ENCODE results near the gene C2CD4A. TPM values are rescaled to one million over a fixed set of nuclear protein-coding genes. Genes with fewer than 3 reads are reported as not detected.

The C2CD4A gene
- total RNA-seq, 2 donors from 2014 or later: 0.46 to 1.8 TPM

DNA sequence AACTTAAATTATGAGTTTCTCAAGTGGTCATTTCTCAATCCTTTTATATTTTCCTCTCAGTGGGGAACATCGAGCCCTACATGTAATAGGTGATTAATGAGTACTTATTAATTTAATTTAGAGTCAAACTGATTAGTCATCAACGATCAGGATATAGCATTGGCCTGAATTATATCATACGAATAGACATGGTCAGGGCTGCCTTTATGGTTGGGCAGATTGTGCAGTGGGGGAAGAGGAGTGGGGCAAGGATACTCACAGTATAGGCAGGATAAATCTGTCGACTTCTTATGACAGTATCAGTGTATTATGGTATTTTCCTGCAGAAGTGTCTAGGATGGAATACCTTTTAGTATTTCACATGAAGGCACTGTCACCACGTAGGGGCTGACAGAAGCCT lies 27.0 kb downstream of the C2CD4A start:
- Mint-ChIP-seq H3K36me3 (ENCODE audit: insufficient read depth in 2 of 2) (no peaks in the 10 kb centered on the region), H3K4me1 (ENCODE audit: low read depth) (no peaks in the 10 kb centered on the region), H3K4me3 (no peak overlapping the region), H3K9me3 (no peaks in the 10 kb centered on the region), H3K27ac (no peak overlapping the region), H3K27me3 (ENCODE audit: low read depth) (peaks cover 19% of the 10 kb centered on the region)
- DNase-seq (no peak), ATAC-seq (replicated peaks in 1 of 2) (no peak)

- Mint-ChIP-seq H3K27ac (no peak overlapping the region), H3K36me3 (ENCODE audit: insufficient read depth in 2 of 2) (no peaks in the 10 kb centered on the region)
- no peak for ATAC-seq (replicated peaks in 1 of 2)
Observed at GRCh38 chr15:62094388-62094787, 27.6 kb downstream of the C2CD4A start.

GRCh38 chr15:62099094-62099601 lies 32.4 kb downstream of the C2CD4A start:
- Mint-ChIP-seq H3K4me3 (no peak overlapping the region), H3K27me3 (ENCODE audit: low read depth) (peaks cover 24% of the 10 kb centered on the region), H3K27ac (no peak overlapping the region), H3K4me1 (ENCODE audit: low read depth) (no peaks in the 10 kb centered on the region), H3K9me3 (no peaks in the 10 kb centered on the region), H3K36me3 (ENCODE audit: insufficient read depth in 2 of 2) (no peaks in the 10 kb centered on the region)
- peak in 1 of 2 donors; percentile 54 for ATAC-seq (replicated peaks in 1 of 2)
- no peak for DNase-seq

More at GRCh38 chr15:62094388-62094787, 27.6 kb downstream of the C2CD4A start:
- H3K27me3 Mint-ChIP-seq (ENCODE audit: low read depth): peaks cover 17% of the 10 kb centered on the region
- H3K4me3 Mint-ChIP-seq: no peak overlapping the region
- no peak for DNase-seq
- no peaks in the 10 kb centered on the region for H3K4me1 Mint-ChIP-seq (ENCODE audit: low read depth)
- H3K9me3 Mint-ChIP-seq: no peaks in the 10 kb centered on the region

GRCh38 chr15:62103431-62103830 lies 36.7 kb downstream of the C2CD4A start:
- peaks cover 7% of the 10 kb centered on the region for H3K27me3 Mint-ChIP-seq (ENCODE audit: low read depth)
- no peaks in the 10 kb centered on the region for H3K36me3 Mint-ChIP-seq (ENCODE audit: insufficient read depth in 2 of 2)
- H3K9me3 Mint-ChIP-seq: no peaks in the 10 kb centered on the region
- no peaks in the 10 kb centered on the region for H3K4me1 Mint-ChIP-seq (ENCODE audit: low read depth)
- no peak for ATAC-seq (replicated peaks in 1 of 2)
- H3K27ac Mint-ChIP-seq: no peak overlapping the region
- no peak for DNase-seq
- H3K4me3 Mint-ChIP-seq: no peak overlapping the region

DNA sequence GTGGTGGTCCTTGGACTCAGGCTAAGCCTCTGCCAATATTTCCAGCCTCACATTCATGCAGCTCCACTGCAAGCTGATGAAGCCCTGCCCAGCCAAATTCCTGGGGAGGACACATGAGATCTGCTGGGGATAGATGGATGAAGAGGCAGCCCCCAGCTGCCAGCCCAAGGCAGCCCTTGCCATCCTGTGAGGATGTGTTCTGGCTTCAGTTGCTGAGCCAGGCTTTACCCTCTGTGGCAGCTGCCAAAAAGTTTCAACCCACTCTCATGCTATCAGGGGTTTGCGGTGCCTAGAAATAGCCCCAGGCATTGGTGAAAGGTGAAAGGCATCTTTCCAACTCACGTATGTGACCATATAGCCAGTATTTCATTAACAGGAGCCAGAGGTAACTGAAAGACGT lies 37.6 kb downstream of the C2CD4A start:
- DNase-seq (no peak), ATAC-seq (replicated peaks in 1 of 2) (no peak)
- Mint-ChIP-seq H3K9me3 (no peaks in the 10 kb centered on the region), H3K4me1 (ENCODE audit: low read depth) (no peaks in the 10 kb centered on the region), H3K4me3 (no peak overlapping the region), H3K27ac (no peak overlapping the region), H3K36me3 (ENCODE audit: insufficient read depth in 2 of 2) (no peaks in the 10 kb centered on the region), H3K27me3 (ENCODE audit: low read depth) (peaks cover 6% of the 10 kb centered on the region)

DNA sequence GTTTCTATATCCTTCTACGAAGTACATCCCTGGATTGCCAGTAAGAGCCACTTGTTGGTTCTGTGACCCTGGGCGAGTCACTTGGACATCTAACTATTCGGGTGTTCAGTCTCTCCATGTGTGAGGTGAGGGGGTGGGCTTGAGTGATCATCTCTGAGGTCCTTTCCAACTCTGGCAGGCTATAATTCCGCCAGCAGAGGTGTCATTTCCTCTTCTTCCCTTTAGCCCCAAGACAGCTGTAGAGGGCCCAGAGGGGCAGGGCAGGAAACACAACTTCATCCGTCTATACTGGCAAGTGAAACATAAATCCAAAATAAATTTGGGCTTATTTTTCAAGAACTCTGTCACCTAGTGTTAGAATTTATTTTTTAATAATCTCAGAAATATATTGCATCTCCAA lies 38.1 kb downstream of the C2CD4A start:
- Mint-ChIP-seq H3K4me3 (no peak overlapping the region), H3K27ac (no peak overlapping the region), H3K27me3 (ENCODE audit: low read depth) (peaks cover 6% of the 10 kb centered on the region), H3K9me3 (no peaks in the 10 kb centered on the region), H3K4me1 (ENCODE audit: low read depth) (peaks cover under 1% of the 10 kb centered on the region), H3K36me3 (ENCODE audit: insufficient read depth in 2 of 2) (no peaks in the 10 kb centered on the region)
- ATAC-seq (replicated peaks in 1 of 2) (no peak), DNase-seq (no peak)

GRCh38 chr15:62105266-62105665 lies 38.5 kb downstream of the C2CD4A start:
- Mint-ChIP-seq H3K27ac (no peak overlapping the region), H3K9me3 (no peaks in the 10 kb centered on the region), H3K36me3 (ENCODE audit: insufficient read depth in 2 of 2) (no peaks in the 10 kb centered on the region), H3K4me1 (ENCODE audit: low read depth) (peaks cover 5% of the 10 kb centered on the region), H3K4me3 (no peak overlapping the region), H3K27me3 (ENCODE audit: low read depth) (peaks cover 6% of the 10 kb centered on the region)
- no peak for ATAC-seq (replicated peaks in 1 of 2)
- DNase-seq: no peak

- no peak overlapping the region for H3K27ac Mint-ChIP-seq
- DNase-seq (no peak), ATAC-seq (replicated peaks in 1 of 2) (no peak)
- H3K9me3 Mint-ChIP-seq: no peaks in the 10 kb centered on the region
- peaks cover 13% of the 10 kb centered on the region for H3K4me1 Mint-ChIP-seq (ENCODE audit: low read depth)
- H3K27me3 Mint-ChIP-seq (ENCODE audit: low read depth): peaks cover 6% of the 10 kb centered on the region
- no peak overlapping the region for H3K4me3 Mint-ChIP-seq
- no peaks in the 10 kb centered on the region for H3K36me3 Mint-ChIP-seq (ENCODE audit: insufficient read depth in 2 of 2)
Observed at GRCh38 chr15:62106096-62106495, 39.3 kb downstream of the C2CD4A start.

DNA sequence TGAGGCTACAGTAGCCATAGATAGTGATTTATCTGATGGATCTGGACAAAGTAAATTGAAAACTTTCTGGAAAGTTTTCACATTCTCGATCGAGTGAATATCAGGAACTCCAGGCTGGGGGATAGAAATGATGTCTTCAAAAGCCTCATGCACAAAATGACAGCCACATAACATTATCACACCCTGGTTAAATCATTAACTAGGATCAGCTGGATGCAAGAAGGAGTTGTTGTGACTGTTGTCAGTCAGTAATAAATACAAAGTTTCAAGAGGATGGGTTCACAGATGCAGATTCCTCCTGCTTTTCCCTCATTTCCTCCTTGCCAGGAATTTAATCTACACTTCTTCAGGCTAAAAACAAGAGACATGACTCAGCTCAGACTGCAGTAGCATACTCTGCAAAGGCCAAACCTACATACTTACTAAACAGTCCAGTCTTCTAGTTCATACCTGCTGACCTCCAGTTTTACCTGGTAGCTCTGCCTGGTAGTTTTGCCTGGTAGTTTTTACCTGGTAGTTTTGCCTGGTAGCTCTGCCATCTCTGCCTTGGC lies 40.9 kb downstream of the C2CD4A start:
- no peaks in the 10 kb centered on the region for H3K36me3 Mint-ChIP-seq (ENCODE audit: insufficient read depth in 2 of 2)
- no peak for DNase-seq
- no peaks in the 10 kb centered on the region for H3K9me3 Mint-ChIP-seq
- H3K4me3 Mint-ChIP-seq: no peak overlapping the region
- H3K4me1 Mint-ChIP-seq (ENCODE audit: low read depth): peaks cover 15% of the 10 kb centered on the region
- no peak for ATAC-seq (replicated peaks in 1 of 2)
- H3K27ac Mint-ChIP-seq: no peak overlapping the region
- peaks cover 8% of the 10 kb centered on the region for H3K27me3 Mint-ChIP-seq (ENCODE audit: low read depth)

DNA sequence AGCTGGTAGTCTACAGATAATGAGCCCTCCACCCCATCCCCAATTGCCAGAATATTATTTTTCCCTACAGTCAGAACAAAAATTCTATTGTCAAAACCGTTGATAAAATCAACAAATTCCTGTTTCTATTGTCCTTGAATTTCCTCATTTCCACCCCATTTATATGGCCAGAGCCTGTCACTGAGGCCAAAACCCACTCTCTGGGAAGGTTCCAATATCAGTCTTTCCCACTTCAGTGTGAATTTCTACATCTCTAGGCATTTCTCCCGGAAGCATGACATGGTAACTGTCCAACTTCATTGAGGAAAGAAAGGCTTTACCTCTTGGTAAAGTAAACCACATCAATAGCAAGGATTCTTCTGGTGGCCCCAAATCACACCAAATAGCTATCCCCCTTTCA lies 41.6 kb downstream of the C2CD4A start:
- Mint-ChIP-seq H3K27ac (no peak overlapping the region), H3K4me3 (no peak overlapping the region), H3K27me3 (ENCODE audit: low read depth) (peaks cover 12% of the 10 kb centered on the region), H3K9me3 (no peaks in the 10 kb centered on the region), H3K36me3 (ENCODE audit: insufficient read depth in 2 of 2) (no peaks in the 10 kb centered on the region), H3K4me1 (ENCODE audit: low read depth) (peaks cover 15% of the 10 kb centered on the region)
- DNase-seq (no peak), ATAC-seq (replicated peaks in 1 of 2) (no peak)

GRCh38 chr15:62109437-62109836 lies 42.7 kb downstream of the C2CD4A start:
- H3K27me3 Mint-ChIP-seq (ENCODE audit: low read depth): peaks cover 12% of the 10 kb centered on the region
- no peak overlapping the region for H3K27ac Mint-ChIP-seq
- ATAC-seq (replicated peaks in 1 of 2) (no peak), DNase-seq (no peak)
- H3K36me3 Mint-ChIP-seq (ENCODE audit: insufficient read depth in 2 of 2): no peaks in the 10 kb centered on the region
- H3K9me3 Mint-ChIP-seq: no peaks in the 10 kb centered on the region
- H3K4me3 Mint-ChIP-seq: no peak overlapping the region
- peaks cover 15% of the 10 kb centered on the region for H3K4me1 Mint-ChIP-seq (ENCODE audit: low read depth)

DNA sequence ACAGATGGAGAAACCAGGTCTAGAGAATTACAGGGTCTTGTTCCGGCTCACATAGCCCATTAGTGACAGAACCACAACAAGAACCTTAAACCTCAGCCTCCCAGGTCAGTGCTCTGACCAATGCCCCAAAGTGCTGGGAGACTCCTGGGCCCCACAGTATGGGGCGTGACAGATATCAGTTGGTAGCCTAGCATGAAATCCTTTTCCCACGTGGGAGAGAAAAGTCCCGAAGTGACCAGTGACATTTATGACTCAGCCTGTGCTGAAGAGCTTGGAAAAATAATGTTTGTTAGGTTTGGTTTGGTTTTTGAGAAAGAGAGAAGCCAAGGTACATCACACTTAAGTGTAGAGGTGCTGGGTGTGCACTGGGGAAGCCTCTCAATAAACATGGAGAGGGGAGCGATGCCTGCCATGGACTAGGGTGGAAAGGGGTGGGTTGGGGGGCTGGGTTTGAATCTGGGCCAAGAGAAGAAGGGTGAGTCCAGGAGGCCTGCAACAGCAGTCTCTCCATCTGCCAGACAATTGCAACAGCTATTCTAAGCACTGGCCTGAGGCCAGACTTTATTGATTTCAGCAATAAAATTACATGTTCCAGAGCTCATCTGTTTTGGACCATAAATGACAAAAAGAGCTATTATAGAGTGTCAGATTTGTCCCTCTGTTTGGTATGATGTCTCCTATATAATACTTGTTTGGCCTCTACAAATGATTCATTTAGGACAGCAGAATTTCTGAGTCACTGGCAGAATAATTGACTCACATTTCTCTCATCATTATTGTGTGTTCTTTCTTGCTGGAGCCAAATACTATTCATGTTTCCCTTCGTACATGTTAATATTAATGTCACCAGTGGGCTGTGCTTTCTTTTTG lies 43.4 kb downstream of the C2CD4A start:
- H3K27me3 Mint-ChIP-seq (ENCODE audit: low read depth): peaks cover 15% of the 10 kb centered on the region
- peak; percentile 92 for ATAC-seq (replicated peaks in 1 of 2)
- H3K36me3 Mint-ChIP-seq (ENCODE audit: insufficient read depth in 2 of 2): no peaks in the 10 kb centered on the region
- no peaks in the 10 kb centered on the region for H3K9me3 Mint-ChIP-seq
- peak overlapping the region; percentile 9 to 66 for H3K4me3 Mint-ChIP-seq
- peak overlapping the region; percentile 80 for H3K27ac Mint-ChIP-seq
- DNase-seq: peak in 1 of 2 donors; percentile 39
- peaks cover 15% of the 10 kb centered on the region for H3K4me1 Mint-ChIP-seq (ENCODE audit: low read depth)

DNA sequence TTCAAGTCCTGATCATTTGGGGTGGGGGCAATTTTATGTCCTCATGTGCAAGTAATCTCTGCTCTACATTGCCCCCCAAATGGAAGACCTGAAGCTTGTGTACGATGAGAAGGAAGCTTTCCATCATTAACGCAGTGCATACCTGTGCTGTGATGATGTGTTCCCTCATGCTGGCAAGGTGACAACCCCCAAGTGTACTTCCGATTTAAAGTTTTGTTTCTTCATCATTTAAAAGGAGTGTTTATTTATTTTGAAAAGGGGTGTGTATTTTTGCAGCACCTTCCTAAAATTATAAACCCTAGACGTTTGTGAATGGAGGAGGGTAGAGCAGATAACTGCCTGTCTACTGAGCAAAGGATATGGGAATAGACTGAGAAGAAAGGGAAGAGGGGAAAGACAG lies 45.3 kb downstream of the C2CD4A start:
- Mint-ChIP-seq H3K4me3 (no peak overlapping the region), H3K27ac (no peak overlapping the region), H3K4me1 (ENCODE audit: low read depth) (peaks cover 15% of the 10 kb centered on the region), H3K36me3 (ENCODE audit: insufficient read depth in 2 of 2) (no peaks in the 10 kb centered on the region), H3K9me3 (no peaks in the 10 kb centered on the region), H3K27me3 (ENCODE audit: low read depth) (peaks cover 17% of the 10 kb centered on the region)
- DNase-seq: no peak
- ATAC-seq (replicated peaks in 1 of 2): no peak
